Measurements from ENCODE around the gene CAMTA1. TPM values are rescaled to one million over a fixed set of nuclear protein-coding genes. Genes with fewer than 3 reads are reported as not detected.

Gene CAMTA1
- total RNA-seq, 4 donors from 2014 or later = 57.4 to 88.3 (median 62.1) TPM

DNA sequence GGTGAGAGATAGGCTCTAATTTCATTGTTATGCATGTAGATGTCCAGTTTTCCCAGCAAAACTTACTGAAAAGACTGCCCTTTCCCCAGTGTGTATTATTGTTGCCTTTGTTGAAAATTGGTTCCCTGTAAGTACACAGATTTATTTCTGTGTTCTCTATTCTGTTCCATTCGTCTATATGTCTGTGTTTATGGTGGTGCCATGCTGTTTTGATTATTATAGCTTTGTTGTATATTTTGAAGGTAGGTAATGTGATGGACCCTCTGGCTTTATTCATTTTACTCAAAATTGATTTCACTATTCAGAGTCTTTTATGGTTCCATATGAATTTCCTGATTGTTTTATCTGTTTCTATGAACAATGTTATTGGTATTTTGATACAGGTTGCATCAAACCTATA lies 610.0 kb downstream of the CAMTA1 start:
- peaks cover 0 to 10% (median 0%) of the 10 kb centered on the region in 4 donors for H3K9me3 ChIP-seq
- TF ChIP-seq POLR2A (IDR thresholded peaks at IDR 0.05) = no peak
- TF ChIP-seq, protein P1, sequence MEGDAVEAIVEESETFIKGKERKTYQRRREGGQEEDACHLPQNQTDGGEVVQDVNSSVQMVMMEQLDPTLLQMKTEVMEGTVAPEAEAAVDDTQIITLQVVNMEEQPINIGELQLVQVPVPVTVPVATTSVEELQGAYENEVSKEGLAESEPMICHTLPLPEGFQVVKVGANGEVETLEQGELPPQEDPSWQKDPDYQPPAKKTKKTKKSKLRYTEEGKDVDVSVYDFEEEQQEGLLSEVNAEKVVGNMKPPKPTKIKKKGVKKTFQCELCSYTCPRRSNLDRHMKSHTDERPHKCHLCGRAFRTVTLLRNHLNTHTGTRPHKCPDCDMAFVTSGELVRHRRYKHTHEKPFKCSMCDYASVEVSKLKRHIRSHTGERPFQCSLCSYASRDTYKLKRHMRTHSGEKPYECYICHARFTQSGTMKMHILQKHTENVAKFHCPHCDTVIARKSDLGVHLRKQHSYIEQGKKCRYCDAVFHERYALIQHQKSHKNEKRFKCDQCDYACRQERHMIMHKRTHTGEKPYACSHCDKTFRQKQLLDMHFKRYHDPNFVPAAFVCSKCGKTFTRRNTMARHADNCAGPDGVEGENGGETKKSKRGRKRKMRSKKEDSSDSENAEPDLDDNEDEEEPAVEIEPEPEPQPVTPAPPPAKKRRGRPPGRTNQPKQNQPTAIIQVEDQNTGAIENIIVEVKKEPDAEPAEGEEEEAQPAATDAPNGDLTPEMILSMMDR (IDR thresholded peaks at IDR 0.05) = no peak
- H3K27ac ChIP-seq = no peak overlapping the region
- H3K36me3 ChIP-seq = no peaks in the 10 kb centered on the region
- DNase-seq = no peak
- H3K4me1 ChIP-seq = no peaks in the 10 kb centered on the region
- H3K4me3 ChIP-seq = no peak overlapping the region
- no peaks in the 10 kb centered on the region for H3K27me3 ChIP-seq

DNA sequence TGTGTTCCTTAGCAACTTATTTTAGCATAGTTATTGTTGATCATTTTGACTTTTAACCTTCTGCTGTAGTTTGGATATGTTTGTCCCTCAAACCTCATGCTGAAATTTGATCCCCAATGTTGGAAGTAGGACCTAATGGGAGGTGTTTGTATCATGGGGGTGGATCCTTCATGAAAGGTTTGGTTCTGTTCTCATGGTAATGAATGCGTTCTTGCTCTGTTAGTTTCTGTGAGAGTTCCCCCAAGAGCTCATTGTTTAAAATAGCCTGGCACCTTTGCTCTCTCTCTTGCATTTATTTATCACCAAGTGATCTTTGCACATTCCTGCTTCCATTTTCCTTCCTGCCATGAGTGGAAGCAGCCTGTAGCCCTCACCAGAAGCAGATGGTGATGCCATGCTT lies 613.7 kb downstream of the CAMTA1 start:
- no peaks in the 10 kb centered on the region for H3K36me3 ChIP-seq
- TF ChIP-seq, protein P1 (IDR thresholded peaks at IDR 0.05) = no peak
- TF ChIP-seq POLR2A (IDR thresholded peaks at IDR 0.05) = no peak
- DNase-seq = no peak
- no peaks in the 10 kb centered on the region for H3K4me1 ChIP-seq
- H3K27me3 ChIP-seq = no peaks in the 10 kb centered on the region
- no peak overlapping the region for H3K4me3 ChIP-seq
- H3K9me3 ChIP-seq = peaks cover 0 to 10% (median 0%) of the 10 kb centered on the region in 4 donors
- no peak overlapping the region for H3K27ac ChIP-seq

DNA sequence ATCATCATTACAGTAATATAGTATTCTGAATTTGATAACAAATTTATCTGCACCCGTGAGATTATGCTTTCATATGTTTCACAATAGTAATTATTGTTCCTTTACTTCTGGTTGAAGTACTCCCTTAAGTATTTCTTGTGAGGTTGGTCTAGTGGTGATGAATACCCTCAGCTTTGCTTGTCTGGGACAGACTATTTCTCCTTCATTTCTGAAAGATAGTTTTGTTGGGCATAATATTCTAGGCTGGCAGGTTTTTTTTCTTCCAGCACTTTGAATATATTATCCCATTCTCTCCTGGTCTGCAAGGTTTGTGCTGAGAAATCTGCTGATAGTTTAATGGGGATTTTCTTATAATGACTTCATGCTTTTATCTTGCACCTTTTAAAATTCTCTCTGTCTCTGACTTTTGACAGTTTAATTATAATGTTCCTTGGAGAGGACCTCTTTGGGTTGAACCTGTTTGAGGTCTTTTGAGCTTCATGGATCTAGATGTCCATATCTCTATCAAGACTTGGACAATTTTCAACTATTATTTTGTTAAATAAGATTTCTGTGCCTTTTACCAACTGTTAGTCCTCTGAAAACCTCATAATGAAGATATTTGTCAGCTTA lies 614.4 kb downstream of the CAMTA1 start:
- Histone ChIP-seq H3K27me3 (no peaks in the 10 kb centered on the region), H3K27ac (no peak overlapping the region), H3K4me3 (no peak overlapping the region), H3K36me3 (no peaks in the 10 kb centered on the region), H3K4me1 (no peaks in the 10 kb centered on the region), H3K9me3 (peaks cover 0 to 10% (median 0%) of the 10 kb centered on the region in 4 donors)
- no peak for TF ChIP-seq POLR2A (IDR thresholded peaks at IDR 0.05)
- TF ChIP-seq, protein P1 (IDR thresholded peaks at IDR 0.05) = no peak
- DNase-seq = no peak

DNA sequence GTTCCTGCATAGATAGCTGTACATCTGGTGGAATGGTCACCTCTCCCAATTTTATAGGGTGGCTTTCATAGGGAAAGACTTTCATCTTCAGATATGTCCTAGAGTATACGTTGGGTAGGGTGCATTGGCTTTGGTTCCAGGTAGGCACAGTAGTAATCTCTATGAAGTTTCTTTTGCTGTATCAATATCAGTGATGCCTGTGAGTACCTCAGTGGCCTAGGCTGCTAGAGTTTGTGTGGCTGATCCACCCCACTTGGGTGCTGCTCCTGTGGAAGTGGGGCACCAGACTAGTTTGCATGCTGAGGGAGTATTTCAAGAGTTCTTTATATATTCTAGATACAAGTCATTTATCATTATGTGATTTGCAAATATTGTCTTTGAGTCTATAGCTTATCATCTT lies 615.3 kb downstream of the CAMTA1 start:
- Histone ChIP-seq H3K4me3 (no peak overlapping the region), H3K36me3 (no peaks in the 10 kb centered on the region), H3K9me3 (peaks cover 0 to 7% (median 0%) of the 10 kb centered on the region in 4 donors), H3K27me3 (no peaks in the 10 kb centered on the region), H3K4me1 (no peaks in the 10 kb centered on the region), H3K27ac (no peak overlapping the region)
- TF ChIP-seq POLR2A (IDR thresholded peaks at IDR 0.05) = no peak
- TF ChIP-seq, protein P1 (IDR thresholded peaks at IDR 0.05) = no peak
- DNase-seq = peak in 1 of 3 donors; percentile 15

DNA sequence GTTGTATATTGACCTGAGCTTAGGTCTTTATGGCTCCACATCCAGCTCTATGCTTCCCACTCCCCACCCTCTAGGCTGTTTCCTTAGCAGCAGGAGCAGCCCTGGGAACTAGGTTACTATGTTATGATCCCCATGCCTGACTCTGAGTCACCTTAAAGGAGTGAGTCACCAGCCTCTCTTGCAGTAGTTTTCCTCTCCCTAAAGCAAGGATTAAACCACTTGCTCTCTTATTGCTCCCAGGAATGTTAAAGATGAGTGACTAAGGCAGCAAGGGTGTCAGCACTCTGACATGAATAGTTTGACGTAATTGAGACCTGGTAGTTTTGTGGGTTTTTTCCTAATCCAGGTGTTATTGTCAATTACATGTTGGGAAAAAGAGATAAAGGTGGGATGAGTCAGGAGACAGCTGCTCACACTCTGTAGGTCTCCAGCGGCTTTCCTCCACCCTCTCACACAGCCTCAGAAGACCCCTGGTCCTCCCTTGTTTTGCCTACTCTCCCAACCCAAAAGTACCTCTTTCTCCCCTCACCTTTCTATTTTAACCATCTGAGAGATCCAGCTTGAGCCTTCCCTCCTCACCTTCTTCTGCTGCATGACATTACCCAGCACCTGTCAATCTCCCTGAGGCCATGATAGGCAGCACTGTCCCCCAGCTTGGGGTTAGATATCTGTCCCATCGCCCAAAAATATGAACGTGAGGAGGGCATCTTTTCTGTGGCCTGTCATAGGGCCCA lies 616.7 kb downstream of the CAMTA1 start:
- Histone ChIP-seq H3K36me3 (no peaks in the 10 kb centered on the region), H3K9me3 (peaks cover 0 to 4% (median 0%) of the 10 kb centered on the region in 4 donors), H3K27me3 (no peaks in the 10 kb centered on the region), H3K4me3 (no peak overlapping the region), H3K4me1 (no peaks in the 10 kb centered on the region), H3K27ac (no peak overlapping the region)
- TF ChIP-seq POLR2A (IDR thresholded peaks at IDR 0.05) = no peak
- TF ChIP-seq, protein P1 (IDR thresholded peaks at IDR 0.05) = no peak
- peak in 1 of 3 donors; percentile 44 for DNase-seq
